ENCODE data around the gene NEUROD4. TPM values are rescaled to one million over a fixed set of nuclear protein-coding genes. Genes with fewer than 3 reads are reported as not detected.

The NEUROD4 gene
- total RNA-seq, 1 donor from 2014 or later, result not detected

DNA sequence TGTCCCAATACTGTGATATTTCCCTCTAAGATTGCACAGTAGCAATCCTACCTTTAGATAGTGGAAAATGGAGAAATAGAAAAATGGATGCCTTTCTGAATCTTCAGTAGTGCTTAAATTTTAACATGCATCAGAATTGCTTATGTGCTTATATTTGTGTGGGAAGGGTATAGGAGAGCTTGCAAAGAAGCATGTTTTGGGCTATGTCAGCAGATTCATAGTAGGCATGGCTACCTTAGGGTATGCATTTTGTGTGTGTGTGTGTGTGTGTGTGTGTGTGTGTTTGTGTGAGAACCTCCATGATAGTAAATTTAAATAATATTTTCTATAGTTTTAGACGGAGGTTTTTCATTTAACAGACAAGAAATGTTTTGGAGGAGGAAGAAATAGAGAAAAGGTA, 38.3 kb downstream of the NEUROD4 start:
- no peak for DNase-seq (ENCODE audit: low read depth)
- H3K4me3 ChIP-seq (ENCODE audit: low read depth, low read length), result no peak overlapping the region
- TF ChIP-seq, protein P1, sequence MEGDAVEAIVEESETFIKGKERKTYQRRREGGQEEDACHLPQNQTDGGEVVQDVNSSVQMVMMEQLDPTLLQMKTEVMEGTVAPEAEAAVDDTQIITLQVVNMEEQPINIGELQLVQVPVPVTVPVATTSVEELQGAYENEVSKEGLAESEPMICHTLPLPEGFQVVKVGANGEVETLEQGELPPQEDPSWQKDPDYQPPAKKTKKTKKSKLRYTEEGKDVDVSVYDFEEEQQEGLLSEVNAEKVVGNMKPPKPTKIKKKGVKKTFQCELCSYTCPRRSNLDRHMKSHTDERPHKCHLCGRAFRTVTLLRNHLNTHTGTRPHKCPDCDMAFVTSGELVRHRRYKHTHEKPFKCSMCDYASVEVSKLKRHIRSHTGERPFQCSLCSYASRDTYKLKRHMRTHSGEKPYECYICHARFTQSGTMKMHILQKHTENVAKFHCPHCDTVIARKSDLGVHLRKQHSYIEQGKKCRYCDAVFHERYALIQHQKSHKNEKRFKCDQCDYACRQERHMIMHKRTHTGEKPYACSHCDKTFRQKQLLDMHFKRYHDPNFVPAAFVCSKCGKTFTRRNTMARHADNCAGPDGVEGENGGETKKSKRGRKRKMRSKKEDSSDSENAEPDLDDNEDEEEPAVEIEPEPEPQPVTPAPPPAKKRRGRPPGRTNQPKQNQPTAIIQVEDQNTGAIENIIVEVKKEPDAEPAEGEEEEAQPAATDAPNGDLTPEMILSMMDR (conservative IDR thresholded peaks at IDR 0.05; ENCODE audit: low read depth, low read length), result no peak

DNA sequence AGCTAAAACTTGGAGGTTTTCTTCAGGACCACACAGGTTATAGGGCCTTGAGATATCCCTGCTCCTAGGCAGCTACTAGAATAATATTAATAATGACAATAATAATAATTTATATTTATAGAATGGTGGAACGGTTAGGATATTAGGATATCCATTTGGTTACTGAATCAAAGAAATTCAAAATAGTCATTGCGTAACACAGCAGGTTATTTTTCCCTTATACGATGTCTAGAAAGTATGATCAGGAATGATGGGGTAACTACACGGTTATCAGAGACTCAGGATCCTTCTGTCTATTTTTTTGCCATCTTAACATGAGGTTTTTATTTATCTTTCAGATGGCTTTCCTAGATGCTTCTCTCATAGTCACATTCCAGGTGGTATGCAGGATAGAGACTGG, 39.0 kb downstream of the NEUROD4 start:
- TF ChIP-seq, protein P1 (conservative IDR thresholded peaks at IDR 0.05; ENCODE audit: low read depth, low read length), result no peak
- DNase-seq (ENCODE audit: low read depth), result no peak
- H3K4me3 ChIP-seq (ENCODE audit: low read depth, low read length), result no peak overlapping the region

DNA sequence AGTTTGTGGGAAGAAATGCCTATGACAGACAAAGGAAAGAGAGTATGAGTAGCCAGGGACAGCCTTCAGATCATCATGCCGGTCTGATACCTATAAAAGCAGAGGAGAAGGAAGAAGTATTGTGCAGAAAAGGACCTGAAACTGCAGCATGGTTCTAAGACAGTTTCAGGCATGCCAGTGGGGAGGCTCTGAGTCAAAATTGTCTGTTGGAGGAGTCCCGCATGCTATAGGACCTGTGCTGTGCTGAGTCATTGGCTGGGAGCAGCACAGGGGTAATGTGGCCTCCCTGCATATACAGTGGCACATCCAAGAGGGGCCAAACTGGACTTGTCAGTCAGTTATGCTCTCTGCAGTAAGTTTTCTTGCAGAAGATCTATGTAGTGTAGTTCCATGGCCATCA, 40.7 kb downstream of the NEUROD4 start:
- TF ChIP-seq, protein P1 (conservative IDR thresholded peaks at IDR 0.05; ENCODE audit: low read depth, low read length), result no peak
- no peak overlapping the region for H3K4me3 ChIP-seq (ENCODE audit: low read depth, low read length)
- no peak for DNase-seq (ENCODE audit: low read depth)

DNA sequence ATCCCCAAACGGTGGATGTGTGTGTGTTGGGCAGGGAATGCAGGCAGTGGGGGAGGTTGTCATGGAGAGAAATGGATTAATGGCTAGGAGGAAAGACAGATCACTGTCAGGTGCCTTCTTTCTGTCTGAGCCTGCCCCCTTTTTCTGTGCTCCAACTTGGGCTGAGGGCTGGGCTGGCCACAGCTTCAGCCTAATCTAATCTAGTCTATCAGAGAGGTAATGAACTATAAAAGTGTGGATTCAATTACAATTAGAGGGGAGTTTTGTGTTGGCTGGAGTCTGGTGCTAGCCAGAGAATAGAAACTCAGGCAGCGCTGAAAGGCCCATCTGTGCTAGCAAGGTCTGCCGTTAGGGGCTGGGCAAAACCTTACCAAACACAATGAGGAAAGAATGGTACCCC, 41.2 kb downstream of the NEUROD4 start:
- no peak overlapping the region for H3K4me3 ChIP-seq (ENCODE audit: low read depth, low read length)
- DNase-seq (ENCODE audit: low read depth), result no peak
- TF ChIP-seq, protein P1 (conservative IDR thresholded peaks at IDR 0.05; ENCODE audit: low read depth, low read length), result no peak

DNA sequence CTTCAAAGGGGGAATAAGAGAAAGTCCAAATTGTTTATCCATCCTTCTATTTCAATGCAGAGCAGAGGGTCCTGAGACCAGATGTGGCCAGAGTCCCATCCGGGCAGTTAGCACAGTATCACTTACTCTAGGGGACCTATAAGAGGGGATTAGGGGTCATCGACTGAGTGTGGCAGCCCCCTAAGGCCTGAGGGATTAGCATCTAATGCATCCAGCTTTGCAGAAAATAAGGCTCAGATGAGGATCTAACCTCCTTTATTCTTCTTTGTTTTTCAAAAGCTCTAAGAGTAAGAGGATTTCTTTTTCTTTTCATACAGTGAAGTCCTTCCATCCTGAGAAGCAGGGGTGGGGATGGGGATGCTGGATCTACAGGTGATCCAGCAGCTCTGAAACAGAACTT, 43.5 kb downstream of the NEUROD4 start:
- TF ChIP-seq, protein P1 (conservative IDR thresholded peaks at IDR 0.05; ENCODE audit: low read depth, low read length), result no peak
- DNase-seq (ENCODE audit: low read depth), result no peak
- H3K4me3 ChIP-seq (ENCODE audit: low read depth, low read length), result no peak overlapping the region

DNA sequence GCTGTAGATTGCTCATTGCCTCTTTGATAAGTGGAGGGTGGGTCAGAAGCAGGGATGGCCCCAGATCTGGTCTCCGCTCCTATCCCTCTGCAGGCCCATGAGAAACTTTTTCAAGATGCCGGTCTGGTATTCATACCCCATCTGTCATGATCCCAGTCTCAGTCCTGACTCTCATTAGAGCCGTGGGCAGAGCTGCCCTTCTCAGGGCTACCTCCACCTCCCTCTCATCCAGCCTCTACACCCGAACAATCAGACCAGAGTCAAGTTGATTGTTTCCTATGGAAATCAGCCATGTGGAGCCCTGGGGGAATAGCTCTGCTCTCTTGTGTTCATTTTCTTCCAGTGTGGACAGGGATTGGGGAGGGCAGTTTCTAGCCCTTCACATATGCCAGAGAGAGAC, 45.8 kb downstream of the NEUROD4 start:
- no peak for DNase-seq (ENCODE audit: low read depth)
- TF ChIP-seq, protein P1 (conservative IDR thresholded peaks at IDR 0.05; ENCODE audit: low read depth, low read length), result no peak
- no peak overlapping the region for H3K4me3 ChIP-seq (ENCODE audit: low read depth, low read length)

DNA sequence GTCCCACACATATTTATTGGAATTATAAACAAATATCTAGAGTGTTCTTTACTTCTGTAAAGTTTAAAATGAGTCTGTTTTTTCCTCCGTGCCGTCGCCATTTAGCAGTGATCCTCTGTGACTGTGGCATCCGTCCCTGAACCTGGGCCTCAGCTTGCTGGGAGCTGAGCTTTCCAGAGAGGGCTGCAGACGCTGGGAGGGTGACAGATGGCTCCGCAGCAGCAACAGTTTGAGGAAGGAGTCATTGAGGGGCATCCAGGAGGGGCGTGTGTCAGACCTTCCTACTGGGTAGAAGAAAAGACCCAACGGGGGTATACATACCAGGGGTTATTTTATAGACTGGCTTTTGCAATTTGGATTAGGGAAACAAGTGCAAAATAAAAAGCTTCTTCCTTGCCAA, 47.9 kb downstream of the NEUROD4 start:
- TF ChIP-seq, protein P1 (conservative IDR thresholded peaks at IDR 0.05; ENCODE audit: low read depth, low read length), result no peak
- no peak for DNase-seq (ENCODE audit: low read depth)
- no peak overlapping the region for H3K4me3 ChIP-seq (ENCODE audit: low read depth, low read length)

Data from epithelial cell of proximal tubule (primary cell).